ENCODE measurements around the gene FOXL2NB.

FOXL2NB gene

GRCh38 chr3:138976047-138976446 lies 29.0 kb downstream of the FOXL2NB start:
- Histone ChIP-seq H3F3A (ENCODE audit: insufficient read depth, low read length) (no peaks in the 10 kb centered on the region), H3K79me2 (ENCODE audit: insufficient read depth, low read length) (no peaks in the 10 kb centered on the region), H3K9ac (ENCODE audit: low read length) (no peak overlapping the region), H3K27ac (ENCODE audit: low read depth, low read length, poor library complexity, severe bottlenecking) (no peak overlapping the region), H3K4me2 (ENCODE audit: low read length) (no peak overlapping the region), H2AFZ (ENCODE audit: low read length) (no peak overlapping the region), H3K4me3 (ENCODE audit: low read depth, low read length, poor library complexity, severe bottlenecking) (no peak overlapping the region), H3K9me2 (ENCODE audit: low read depth, low read length) (no peaks in the 10 kb centered on the region), H3K9me3 (ENCODE audit: low read length) (no peaks in the 10 kb centered on the region), H3K4me1 (ENCODE audit: insufficient read depth, low read length, severe bottlenecking) (no peaks in the 10 kb centered on the region), H4K20me1 (ENCODE audit: insufficient read depth, low read length) (no peaks in the 10 kb centered on the region), H3K27me3 (ENCODE audit: insufficient read depth, low read length) (0 out of 2 replicates have a peak, but pooled peaks cover 4% of the 10 kb centered on the region), H3K36me3 (ENCODE audit: insufficient read depth, low read length) (no peaks in the 10 kb centered on the region)
- TF ChIP-seq EZH2 (IDR thresholded peaks at IDR 0.05; ENCODE audit: borderline replicate concordance, low read length) = no peak
- TF ChIP-seq CTCF (IDR thresholded peaks at IDR 0.05; ENCODE audit: low read length) = no peak

GRCh38 chr3:138984816-138985215 lies 37.8 kb downstream of the FOXL2NB start:
- H3K9ac ChIP-seq (ENCODE audit: low read length) = no peak overlapping the region
- H3K27ac ChIP-seq (ENCODE audit: low read depth, low read length, poor library complexity, severe bottlenecking) = no peak overlapping the region

GRCh38 chr3:138985932-138986331 lies 38.9 kb downstream of the FOXL2NB start:
- Histone ChIP-seq H3K27ac (ENCODE audit: low read depth, low read length, poor library complexity, severe bottlenecking) (no peak overlapping the region), H3K4me1 (ENCODE audit: insufficient read depth, low read length, severe bottlenecking) (no peaks in the 10 kb centered on the region), H3F3A (ENCODE audit: insufficient read depth, low read length) (no peaks in the 10 kb centered on the region), H3K36me3 (ENCODE audit: insufficient read depth, low read length) (no peaks in the 10 kb centered on the region), H3K27me3 (ENCODE audit: insufficient read depth, low read length) (0 out of 2 replicates have a peak, but pooled peaks cover 1% of the 10 kb centered on the region), H3K9me2 (ENCODE audit: low read depth, low read length) (no peaks in the 10 kb centered on the region), H2AFZ (ENCODE audit: low read length) (no peak overlapping the region), H3K4me2 (ENCODE audit: low read length) (no peak overlapping the region), H3K9ac (ENCODE audit: low read length) (no peak overlapping the region), H4K20me1 (ENCODE audit: insufficient read depth, low read length) (no peaks in the 10 kb centered on the region), H3K4me3 (ENCODE audit: low read depth, low read length, poor library complexity, severe bottlenecking) (no peak overlapping the region), H3K9me3 (ENCODE audit: low read length) (no peaks in the 10 kb centered on the region), H3K79me2 (ENCODE audit: insufficient read depth, low read length) (no peaks in the 10 kb centered on the region)
- TF ChIP-seq EZH2 (IDR thresholded peaks at IDR 0.05; ENCODE audit: borderline replicate concordance, low read length) = no peak
- no peak for TF ChIP-seq CTCF (IDR thresholded peaks at IDR 0.05; ENCODE audit: low read length)

More at GRCh38 chr3:138984816-138985215, 37.8 kb downstream of the FOXL2NB start:
- 0 out of 2 replicates have a peak, but pooled peaks cover 4% of the 10 kb centered on the region for H3K27me3 ChIP-seq (ENCODE audit: insufficient read depth, low read length)
- no peaks in the 10 kb centered on the region for H4K20me1 ChIP-seq (ENCODE audit: insufficient read depth, low read length)
- no peaks in the 10 kb centered on the region for H3F3A ChIP-seq (ENCODE audit: insufficient read depth, low read length)
- H3K9me2 ChIP-seq (ENCODE audit: low read depth, low read length) = no peaks in the 10 kb centered on the region
- H3K4me1 ChIP-seq (ENCODE audit: insufficient read depth, low read length, severe bottlenecking) = no peaks in the 10 kb centered on the region
- no peaks in the 10 kb centered on the region for H3K9me3 ChIP-seq (ENCODE audit: low read length)
- TF ChIP-seq EZH2 (IDR thresholded peaks at IDR 0.05; ENCODE audit: borderline replicate concordance, low read length) = no peak
- no peak for TF ChIP-seq CTCF (IDR thresholded peaks at IDR 0.05; ENCODE audit: low read length)
- H2AFZ ChIP-seq (ENCODE audit: low read length) = no peak overlapping the region
- no peaks in the 10 kb centered on the region for H3K79me2 ChIP-seq (ENCODE audit: insufficient read depth, low read length)
- H3K36me3 ChIP-seq (ENCODE audit: insufficient read depth, low read length) = no peaks in the 10 kb centered on the region
- no peak overlapping the region for H3K4me3 ChIP-seq (ENCODE audit: low read depth, low read length, poor library complexity, severe bottlenecking)
- no peak overlapping the region for H3K4me2 ChIP-seq (ENCODE audit: low read length)

Measured in OCI-LY1 (cell line).